ENCODE results near the gene SNX15.

DNA sequence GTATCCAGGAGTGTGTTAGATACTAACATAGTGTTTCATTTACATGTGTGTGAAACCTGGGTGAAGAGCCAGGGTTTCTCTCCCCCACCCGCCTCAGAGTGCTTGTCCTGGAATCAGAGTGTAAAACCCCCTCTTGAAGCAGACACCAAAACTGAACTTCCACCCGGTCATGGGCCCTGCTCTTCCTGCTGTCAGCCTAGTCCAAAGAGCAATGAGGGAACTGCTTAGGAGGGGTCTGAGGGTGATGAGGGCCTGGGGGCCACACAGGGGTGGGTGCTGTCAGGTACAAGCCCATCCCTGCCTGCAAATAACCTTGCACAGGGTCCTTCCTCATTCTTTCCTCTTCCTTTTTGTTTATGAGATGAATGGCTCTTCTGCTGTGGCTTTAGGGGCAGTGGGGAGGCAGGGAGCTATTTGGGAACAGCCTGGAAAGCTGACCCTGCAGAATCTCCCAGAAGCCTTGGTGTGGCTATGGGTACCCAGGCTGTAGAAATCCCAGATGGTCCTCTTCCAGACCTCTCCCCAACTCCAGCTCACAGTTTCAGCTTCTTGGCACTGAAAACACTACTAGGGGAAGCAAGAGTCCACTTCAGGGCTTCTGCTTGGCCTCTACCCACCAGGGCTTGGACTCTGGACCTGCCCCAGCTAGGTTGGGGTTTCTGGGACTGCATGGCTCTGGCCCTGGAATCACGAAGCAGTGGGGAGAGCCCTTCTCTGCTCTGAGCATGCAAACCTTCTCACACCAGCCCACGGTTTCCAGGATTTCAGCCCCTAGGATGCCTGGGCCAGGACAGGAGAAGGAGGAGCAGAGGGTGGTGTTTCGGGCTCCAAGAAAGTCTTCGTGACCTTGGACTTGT lies 39.0 kb upstream of the SNX15 start:
- TF ChIP-seq, protein P1, sequence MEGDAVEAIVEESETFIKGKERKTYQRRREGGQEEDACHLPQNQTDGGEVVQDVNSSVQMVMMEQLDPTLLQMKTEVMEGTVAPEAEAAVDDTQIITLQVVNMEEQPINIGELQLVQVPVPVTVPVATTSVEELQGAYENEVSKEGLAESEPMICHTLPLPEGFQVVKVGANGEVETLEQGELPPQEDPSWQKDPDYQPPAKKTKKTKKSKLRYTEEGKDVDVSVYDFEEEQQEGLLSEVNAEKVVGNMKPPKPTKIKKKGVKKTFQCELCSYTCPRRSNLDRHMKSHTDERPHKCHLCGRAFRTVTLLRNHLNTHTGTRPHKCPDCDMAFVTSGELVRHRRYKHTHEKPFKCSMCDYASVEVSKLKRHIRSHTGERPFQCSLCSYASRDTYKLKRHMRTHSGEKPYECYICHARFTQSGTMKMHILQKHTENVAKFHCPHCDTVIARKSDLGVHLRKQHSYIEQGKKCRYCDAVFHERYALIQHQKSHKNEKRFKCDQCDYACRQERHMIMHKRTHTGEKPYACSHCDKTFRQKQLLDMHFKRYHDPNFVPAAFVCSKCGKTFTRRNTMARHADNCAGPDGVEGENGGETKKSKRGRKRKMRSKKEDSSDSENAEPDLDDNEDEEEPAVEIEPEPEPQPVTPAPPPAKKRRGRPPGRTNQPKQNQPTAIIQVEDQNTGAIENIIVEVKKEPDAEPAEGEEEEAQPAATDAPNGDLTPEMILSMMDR (conservative IDR thresholded peaks at IDR 0.05; ENCODE audit: low read length) = no peak
- no peak for TF ChIP-seq EZH2phosphoT487 (IDR thresholded peaks at IDR 0.05; ENCODE audit: borderline replicate concordance)

Data from Loucy (cell line).